Skeletal muscle satellite cell (primary cell): ENCODE data around the gene EPB42.
A peak's percentile ranks its signal among the peaks of the same experiment; 100 is the strongest.
"Not testable (repeated sequence)": the region's sequence is repeated elsewhere in the genome, so short reads cannot be mapped to it uniquely, and the experiment has no call there.

Experiments
- H3K27me3 ChIP-seq: 2 replicates; pipeline ENCODE4 v1.7.0; 2013; ENCODE audit warnings: low read length; ENCODE audit not compliant: control insufficient read depth, insufficient read depth
- H3K36me3 ChIP-seq: 2 replicates; pipeline ENCODE4 v1.7.0; 2013; ENCODE audit warnings: mild to moderate bottlenecking, control low read depth, low read length; ENCODE audit not compliant: insufficient read depth
- H3K4me1 ChIP-seq: 2 replicates; pipeline ENCODE4 v1.7.0; 2013; ENCODE audit warnings: low read length; ENCODE audit not compliant: control insufficient read depth, insufficient read depth
- H3K4me2 ChIP-seq: 2 replicates; pipeline ENCODE4 v1.7.0; 2013; ENCODE audit warnings: mild to moderate bottlenecking, low read length
- H3K4me3 ChIP-seq: 2 replicates; pipeline ENCODE4 v1.7.0; 2013; ENCODE audit warnings: low read length
- H3K9ac ChIP-seq: 2 replicates; pipeline ENCODE4 v1.7.0; 2013; ENCODE audit warnings: mild to moderate bottlenecking, low read depth, low read length, moderate library complexity
- H3K9me3 ChIP-seq: replicated peaks from 2 replicates; pipeline ENCODE4 v1.7.0; 2013; ENCODE audit warnings: mild to moderate bottlenecking, control low read depth, low read length

The EPB42 gene

DNA sequence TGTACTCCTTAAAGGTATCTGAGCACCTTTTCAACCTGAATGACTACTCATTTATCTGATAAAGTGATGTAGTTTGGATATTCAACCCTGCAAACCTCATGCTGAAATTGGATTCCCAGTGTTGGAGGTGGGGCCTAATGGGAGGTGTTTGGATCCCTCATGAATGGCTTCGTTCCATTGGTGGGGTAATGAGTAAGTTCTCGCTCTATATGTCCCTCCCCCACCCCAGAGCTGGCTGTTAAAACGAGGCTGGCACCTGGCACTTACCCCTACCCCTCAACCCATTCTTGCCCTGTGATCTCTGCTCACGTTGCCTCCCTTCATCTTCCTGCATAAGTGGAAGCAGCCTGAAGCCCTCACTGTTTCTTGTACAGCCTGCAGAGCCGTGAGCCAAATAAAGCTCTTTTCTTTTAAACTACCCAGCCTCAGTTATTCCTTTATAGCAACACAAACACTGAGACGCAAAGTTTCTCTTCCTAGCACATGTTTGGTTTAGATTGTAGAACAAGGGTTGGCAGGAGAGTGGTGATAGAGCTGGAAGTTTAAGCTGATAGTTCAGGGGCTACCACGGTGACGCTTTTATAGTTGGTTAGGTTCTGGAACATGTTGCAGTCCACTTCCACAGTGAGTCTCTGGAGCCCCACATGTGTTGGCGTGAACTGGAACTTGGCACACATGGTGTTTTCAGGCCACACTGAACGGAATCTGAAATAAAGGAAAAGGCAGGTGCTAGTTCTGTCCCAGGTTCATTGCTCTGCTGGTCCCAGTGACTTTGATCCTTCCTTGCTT is 23.9 kb downstream of the EPB42 start:
- Histone ChIP-seq H3K4me1 (no peaks in the 10 kb centered on the region), H3K36me3 (peaks cover 42% of the 10 kb centered on the region), H3K9ac (no peak overlapping the region)

DNA sequence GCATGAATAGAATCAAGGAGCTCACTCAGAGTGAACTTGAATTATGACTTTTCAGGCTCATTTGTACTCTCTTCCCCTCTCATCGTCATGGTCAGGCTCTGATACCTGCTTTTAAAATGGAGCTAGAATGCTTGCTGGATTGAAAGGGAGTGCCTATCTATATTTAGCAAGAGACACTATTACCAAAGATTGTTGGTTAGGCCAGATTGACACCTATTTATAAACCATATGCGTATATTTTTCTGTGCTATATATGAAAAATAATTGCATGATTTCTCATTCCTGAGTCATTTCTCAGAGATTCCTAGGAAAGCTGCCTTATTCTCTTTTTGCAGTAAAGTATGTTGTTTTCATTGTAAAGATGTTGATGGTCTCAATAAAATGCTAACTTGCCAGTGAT is 26.0 kb downstream of the EPB42 start:
- H3K9ac ChIP-seq, result no peak overlapping the region
- peaks cover 60% of the 10 kb centered on the region for H3K36me3 ChIP-seq
- H3K4me3 ChIP-seq, result no peak overlapping the region
- no peaks in the 10 kb centered on the region for H3K27me3 ChIP-seq
- H3K4me2 ChIP-seq, result no peak overlapping the region
- H3K9me3 ChIP-seq, result no peaks in the 10 kb centered on the region
- no peaks in the 10 kb centered on the region for H3K4me1 ChIP-seq

More for the DNA sequence above, 23.9 kb downstream of the EPB42 start:
- Histone ChIP-seq H3K4me2 (no peak overlapping the region), H3K4me3 (no peak overlapping the region), H3K9me3 (no peaks in the 10 kb centered on the region), H3K27me3 (peaks cover 4% of the 10 kb centered on the region)

DNA sequence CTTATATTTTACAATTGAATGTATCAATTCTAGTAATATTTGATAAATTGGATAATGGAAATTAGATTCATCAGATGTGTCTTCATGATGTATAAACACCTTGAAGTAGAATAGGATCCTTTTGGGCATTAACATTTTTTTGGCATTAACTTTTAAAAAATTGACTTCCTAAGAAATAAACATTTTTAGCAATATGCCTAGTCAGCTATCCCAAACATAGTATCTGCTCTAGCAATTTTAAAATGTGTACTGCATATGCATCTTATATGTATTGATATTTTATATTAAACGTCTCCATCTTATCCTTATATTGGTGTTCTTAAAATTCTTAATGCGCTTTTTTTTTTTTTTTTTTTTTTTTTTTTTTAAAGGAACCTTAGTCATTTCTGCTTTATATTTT is 27.1 kb downstream of the EPB42 start:
- no peaks in the 10 kb centered on the region for H3K27me3 ChIP-seq
- H3K4me1 ChIP-seq, result no peaks in the 10 kb centered on the region
- H3K9ac ChIP-seq, result no peak overlapping the region
- H3K4me3 ChIP-seq, result no peak overlapping the region
- H3K36me3 ChIP-seq, result peaks cover 68% of the 10 kb centered on the region
- H3K4me2 ChIP-seq, result no peak overlapping the region
- no peaks in the 10 kb centered on the region for H3K9me3 ChIP-seq

DNA sequence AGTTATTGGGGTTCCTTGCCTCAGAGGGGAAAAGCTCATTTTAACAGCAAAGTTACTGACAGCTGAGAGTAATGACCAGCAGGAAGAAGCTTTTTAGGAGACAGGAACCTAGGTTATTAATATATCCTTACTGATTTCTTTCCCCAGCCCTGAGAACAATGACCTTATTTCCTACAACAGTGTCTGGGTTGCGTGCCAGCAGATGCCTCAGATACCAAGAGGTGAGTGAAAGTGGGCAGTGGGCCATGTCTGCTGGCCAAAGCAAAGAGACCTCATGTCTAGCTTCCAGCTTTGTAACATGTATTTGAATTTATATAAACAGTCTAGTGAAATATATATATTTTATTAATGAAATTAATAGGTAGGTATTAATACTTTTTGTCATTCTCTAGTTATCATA is 30.6 kb downstream of the EPB42 start:
- H3K36me3 ChIP-seq, result peaks cover 44% of the 10 kb centered on the region

DNA sequence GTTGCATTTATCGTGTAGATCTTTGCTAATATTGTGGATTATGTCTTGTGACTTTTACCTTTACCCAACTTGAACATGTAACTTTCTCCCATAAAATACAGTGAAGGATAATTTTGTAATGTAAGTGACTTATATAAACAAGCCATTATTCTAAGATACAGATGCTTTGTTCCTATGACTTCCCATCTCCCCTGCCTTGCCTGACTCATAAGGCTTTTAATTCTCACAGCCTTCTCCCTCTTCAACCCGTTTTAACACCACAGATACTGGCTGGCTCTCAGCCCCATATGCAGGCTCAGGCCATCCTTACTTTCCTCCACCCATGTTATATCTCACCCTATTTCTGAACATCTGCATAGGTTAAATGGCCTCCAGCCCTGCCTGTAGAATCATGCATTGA is 31.5 kb downstream of the EPB42 start:
- Histone ChIP-seq H3K4me2 (no peak overlapping the region), H3K9ac (no peak overlapping the region), H3K4me1 (no peaks in the 10 kb centered on the region), H3K4me3 (no peak overlapping the region), H3K27me3 (no peaks in the 10 kb centered on the region), H3K36me3 (peaks cover 39% of the 10 kb centered on the region), H3K9me3 (no peaks in the 10 kb centered on the region)

More for the DNA sequence above, 30.6 kb downstream of the EPB42 start:
- Histone ChIP-seq H3K4me1 (no peaks in the 10 kb centered on the region), H3K9ac (no peak overlapping the region), H3K9me3 (no peaks in the 10 kb centered on the region), H3K27me3 (no peaks in the 10 kb centered on the region), H3K4me3 (no peak overlapping the region), H3K4me2 (no peak overlapping the region)

DNA sequence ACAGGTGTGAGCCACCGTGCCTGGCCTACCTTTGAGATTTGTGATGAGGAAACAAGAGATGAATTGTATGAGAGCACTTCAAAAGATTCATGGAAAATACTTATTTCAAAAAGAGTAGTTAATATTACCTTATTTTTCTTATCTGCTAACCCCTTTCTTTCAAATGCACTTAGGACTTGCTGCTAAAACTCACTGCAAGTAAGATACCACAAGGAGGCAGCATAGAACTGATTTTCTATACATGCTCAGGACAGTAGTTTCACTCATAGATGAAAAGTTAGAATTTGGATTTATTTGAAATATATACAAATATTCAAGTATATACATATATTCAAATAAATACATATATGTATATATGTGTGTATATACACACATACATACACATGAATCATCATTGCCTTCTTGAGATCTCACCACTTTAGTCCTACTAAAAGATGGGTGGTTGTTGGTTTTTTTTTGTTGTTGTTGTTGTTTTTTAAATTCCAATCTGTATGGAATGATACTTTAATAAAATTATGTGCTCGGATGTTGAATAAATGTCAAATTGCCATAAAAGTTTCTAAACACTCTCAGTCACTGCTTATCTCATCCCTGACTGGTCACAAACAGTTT is 33.2 kb downstream of the EPB42 start:
- Histone ChIP-seq H3K4me1 (no peaks in the 10 kb centered on the region), H3K36me3 (peaks cover 33% of the 10 kb centered on the region), H3K9ac (no peak overlapping the region), H3K4me3 (no peak overlapping the region), H3K9me3 (no peaks in the 10 kb centered on the region), H3K4me2 (no peak overlapping the region), H3K27me3 (no peaks in the 10 kb centered on the region)

DNA sequence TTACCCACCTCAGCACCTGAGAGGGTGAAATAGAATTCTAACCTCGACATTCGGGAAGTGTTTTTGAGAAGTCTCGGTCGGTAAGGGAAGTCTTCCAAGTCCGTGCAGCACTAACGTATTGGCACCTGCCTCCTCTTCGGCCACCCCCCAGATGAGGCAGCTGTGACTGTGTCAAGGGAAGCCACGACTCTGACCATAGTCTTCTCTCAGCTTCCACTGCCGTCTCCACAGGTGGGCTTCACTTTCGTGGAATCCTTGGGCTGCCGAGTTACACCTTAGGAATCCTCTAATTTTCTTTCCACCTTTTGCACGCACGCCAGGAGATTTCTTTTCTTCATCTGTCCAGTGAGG is 34.8 kb downstream of the EPB42 start:
- H3K4me1 ChIP-seq, result no peaks in the 10 kb centered on the region
- H3K4me2 ChIP-seq, result peak overlapping the region; percentile 86
- peak overlapping the region; percentile 72 for H3K4me3 ChIP-seq
- peak overlapping the region; percentile 85 for H3K9ac ChIP-seq
- H3K27me3 ChIP-seq, result no peaks in the 10 kb centered on the region
- H3K36me3 ChIP-seq, result peaks cover 16% of the 10 kb centered on the region
- H3K9me3 ChIP-seq, result no peaks in the 10 kb centered on the region

DNA sequence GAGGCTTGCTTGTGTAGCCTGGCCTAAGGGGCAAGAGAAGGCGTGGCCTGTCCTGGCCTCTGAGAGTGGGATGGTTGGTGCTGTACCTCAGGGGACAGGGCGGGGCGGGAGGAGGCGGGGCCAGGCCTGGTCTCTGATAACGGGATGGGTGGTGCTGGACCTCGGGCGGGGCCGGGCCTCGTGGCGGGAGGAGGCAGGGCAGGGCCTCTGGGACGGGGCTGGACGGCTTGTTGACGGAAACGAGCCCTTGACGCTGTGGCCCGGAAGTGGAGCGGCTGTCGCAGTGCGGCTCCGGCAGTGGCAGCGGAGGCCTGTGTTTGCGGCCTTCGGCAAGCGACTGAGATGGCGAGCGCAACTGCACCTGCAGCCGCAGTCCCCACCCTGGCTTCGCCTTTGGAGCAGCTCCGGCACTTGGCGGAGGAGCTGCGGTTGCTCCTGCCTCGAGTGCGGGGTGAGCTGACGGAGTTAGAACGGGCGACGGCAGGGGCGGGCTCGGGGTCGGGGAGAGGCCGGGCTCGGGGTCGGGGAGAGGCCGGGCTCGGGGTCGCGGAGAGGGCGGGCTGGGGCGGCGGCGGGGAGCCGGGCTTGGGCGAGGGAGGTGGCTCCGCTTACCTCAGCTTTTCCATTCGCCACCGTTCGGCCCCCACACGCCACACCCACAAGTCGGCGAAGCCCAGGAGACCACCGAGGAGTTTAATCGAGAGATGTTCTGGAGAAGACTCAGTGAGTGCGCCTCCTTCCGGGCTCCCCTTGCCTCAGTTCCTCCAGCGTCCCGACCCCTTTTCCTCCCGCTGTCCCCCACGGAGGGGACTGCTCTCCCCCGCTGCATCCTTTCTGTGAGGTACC is 35.4 kb downstream of the EPB42 start, which contains the start of gene CCNDBP1:
TSS of gene CCNDBP1 (plus strand) at position 247 of the 846 bp plus-strand sequence. CDS start at position 343, 96 bp downstream.
- no peaks in the 10 kb centered on the region for H3K27me3 ChIP-seq
- H3K9me3 ChIP-seq, result no peaks in the 10 kb centered on the region
- H3K4me3 ChIP-seq, result peak within 1 kb of the TSS; percentile 72
- H3K4me1 ChIP-seq, result no peaks in the 10 kb centered on the region
- H3K36me3 ChIP-seq, result peaks cover 13% of the 10 kb centered on the region
- peak within 1 kb of the TSS; percentile 86 for H3K4me2 ChIP-seq
- peak within 1 kb of the TSS; percentile 85 for H3K9ac ChIP-seq

DNA sequence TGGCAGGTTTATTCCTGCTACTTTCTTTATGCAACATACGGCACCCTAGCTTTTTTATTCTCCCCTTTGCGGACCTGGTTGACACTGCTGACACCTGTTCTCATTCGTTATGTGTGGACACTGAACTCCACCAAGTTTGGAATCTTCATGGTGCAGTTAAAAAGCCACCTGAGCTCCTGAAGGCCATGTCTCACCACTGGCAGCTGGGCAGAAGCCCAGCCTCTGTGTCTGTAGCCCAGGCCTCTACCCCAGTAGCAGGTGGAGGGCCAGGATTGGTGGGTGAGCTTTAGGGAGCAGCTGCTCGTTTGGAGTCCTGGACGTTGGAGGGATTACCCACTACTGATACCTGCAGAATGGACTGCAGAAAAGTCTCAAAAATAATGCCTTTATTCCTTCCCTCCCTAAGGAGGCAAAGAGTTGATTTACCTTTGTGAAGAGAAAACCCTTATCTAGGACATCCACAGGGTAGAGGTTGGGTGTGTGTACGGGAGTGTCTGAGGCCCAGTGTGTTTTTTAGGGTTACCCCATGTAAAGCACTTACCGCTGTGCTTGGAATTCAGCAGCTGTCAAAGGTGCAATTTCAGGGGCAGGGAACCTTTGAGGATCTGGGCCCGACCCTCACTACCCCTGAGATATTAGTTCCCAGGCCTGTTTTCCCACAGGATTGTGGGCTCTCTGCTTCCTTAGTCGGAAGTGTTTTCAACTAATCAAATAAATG is 36.3 kb downstream of the EPB42 start:
- H3K36me3 ChIP-seq, result peaks cover 6% of the 10 kb centered on the region
- H3K4me2 ChIP-seq, result peak overlapping the region; percentile 86
- peak overlapping the region; percentile 72 for H3K4me3 ChIP-seq
- H3K9me3 ChIP-seq, result no peaks in the 10 kb centered on the region
- no peaks in the 10 kb centered on the region for H3K4me1 ChIP-seq
- H3K27me3 ChIP-seq, result no peaks in the 10 kb centered on the region
- H3K9ac ChIP-seq, result peak overlapping the region; percentile 85

DNA sequence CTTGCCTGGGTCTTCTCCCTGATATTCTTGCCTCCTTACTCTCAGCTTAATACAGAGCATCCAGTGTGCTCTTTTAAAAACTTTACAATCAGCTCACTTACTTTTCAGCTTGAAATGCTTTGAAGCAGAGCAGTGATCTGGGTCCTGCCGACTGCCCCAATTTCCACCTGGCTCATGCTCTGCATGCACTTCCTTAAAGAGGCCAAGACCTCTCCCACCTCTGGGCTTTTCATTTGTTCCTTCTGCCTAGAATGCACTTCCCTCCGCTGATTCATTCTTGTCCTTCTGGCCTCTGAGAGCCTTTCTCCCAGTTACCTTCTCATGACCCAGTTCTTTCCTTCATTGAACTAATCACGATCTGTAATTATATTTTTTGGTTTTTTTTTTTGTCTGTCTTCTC is 37.5 kb downstream of the EPB42 start:
- Histone ChIP-seq H3K4me3 (no peak overlapping the region), H3K9me3 (no peaks in the 10 kb centered on the region), H3K4me2 (no peak overlapping the region), H3K36me3 (no peaks in the 10 kb centered on the region), H3K27me3 (no peaks in the 10 kb centered on the region), H3K9ac (no peak overlapping the region), H3K4me1 (no peaks in the 10 kb centered on the region)

DNA sequence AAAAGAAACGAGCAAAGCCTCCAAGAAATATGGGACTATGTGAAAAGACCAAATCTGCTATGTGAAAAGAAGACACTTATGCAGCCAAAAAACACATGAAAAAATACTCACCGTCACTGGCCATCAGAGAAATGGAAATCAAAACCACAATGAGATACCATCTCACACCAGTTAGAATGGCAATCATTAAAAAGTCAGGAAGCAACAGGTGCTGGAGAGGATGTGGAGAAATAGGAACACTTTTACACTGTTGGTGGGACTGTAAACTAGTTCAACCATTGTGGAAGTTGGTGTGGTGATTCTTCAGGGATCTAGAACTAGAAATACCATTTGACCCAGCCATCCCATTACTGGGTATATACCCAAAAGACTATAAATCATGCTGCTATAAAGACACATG is 43.7 kb downstream of the EPB42 start:
- H3K4me2 ChIP-seq, H3K36me3 ChIP-seq, H3K27me3 ChIP-seq, H3K4me1 ChIP-seq, H3K4me3 ChIP-seq, H3K9ac ChIP-seq, H3K9me3 ChIP-seq: not testable (repeated sequence)
